Progenitor cell of endocrine pancreas (in vitro differentiated cells): ENCODE data around the gene PDZD8. TPM values are rescaled to one million over a fixed set of nuclear protein-coding genes. Genes with fewer than 3 reads are reported as not detected.

Source experiments
- DNase-seq: peaks from one replicate; pipeline ENCODE4 v3.0.0; 2021; ENCODE audit warnings: low spot score; ENCODE audit not compliant: unreplicated experiment
- H3K27ac Mint-ChIP-seq: 2 replicates; pipeline ENCODE4 v1.8.0; 2021; ENCODE audit warnings: mild to moderate bottlenecking, moderate library complexity, mixed read lengths
- H3K27me3 Mint-ChIP-seq: 2 replicates; pipeline ENCODE4 v1.8.0; 2021; ENCODE audit warnings: mixed read lengths
- H3K36me3 Mint-ChIP-seq: 2 replicates; pipeline ENCODE4 v1.8.0; 2022; ENCODE audit warnings: mixed read lengths; ENCODE audit not compliant: insufficient read depth
- H3K4me1 Mint-ChIP-seq: 2 replicates; pipeline ENCODE4 v1.8.0; 2021; ENCODE audit warnings: low read depth, mixed read lengths
- H3K4me3 Mint-ChIP-seq: 2 replicates; pipeline ENCODE4 v1.8.0; 2021; ENCODE audit warnings: low read depth, mild to moderate bottlenecking, moderate library complexity, mixed read lengths
- H3K9me3 Mint-ChIP-seq: 2 replicates; pipeline ENCODE4 v1.8.0; 2021; ENCODE audit warnings: low read depth, mixed read lengths
- CTCF ChIP-seq: fragments of 200-600 bp; sonication (generic); IDR thresholded peaks from one replicate; pipeline ENCODE4 v1.5.0; 2021; ENCODE audit warnings: antibody characterized with exemption, mild to moderate bottlenecking; ENCODE audit not compliant: unreplicated experiment
- total RNA-seq: library from RNA; stranded (reverse); gene quantifications from 2 replicates; pipeline ENCODE4 v1.2.1, GENCODE V29; 2021

PDZD8 gene
- total RNA-seq, 1 donor from 2014 or later: 28.6 TPM

GRCh38 chr10:117268907-117269306 lies 106.3 kb downstream of the PDZD8 start:
- H3K4me1 Mint-ChIP-seq: peaks cover 10% of the 10 kb centered on the region
- peaks cover 15% of the 10 kb centered on the region for H3K27me3 Mint-ChIP-seq
- no peak overlapping the region for H3K27ac Mint-ChIP-seq
- H3K36me3 Mint-ChIP-seq: no peaks in the 10 kb centered on the region
- no peaks in the 10 kb centered on the region for H3K9me3 Mint-ChIP-seq
- no peak for DNase-seq
- no peak for TF ChIP-seq CTCF
- H3K4me3 Mint-ChIP-seq: no peak overlapping the region

- H3K27me3 Mint-ChIP-seq: peaks cover 15% of the 10 kb centered on the region
- no peak for DNase-seq
- no peak overlapping the region for H3K4me3 Mint-ChIP-seq
- peaks cover 9% of the 10 kb centered on the region for H3K4me1 Mint-ChIP-seq
- TF ChIP-seq CTCF: no peak
- no peak overlapping the region for H3K27ac Mint-ChIP-seq
- H3K9me3 Mint-ChIP-seq: no peaks in the 10 kb centered on the region
- no peaks in the 10 kb centered on the region for H3K36me3 Mint-ChIP-seq
Measured at GRCh38 chr10:117268258-117268657, 107.0 kb downstream of the PDZD8 start.

GRCh38 chr10:117266812-117267211 lies 108.4 kb downstream of the PDZD8 start:
- no peak for TF ChIP-seq CTCF

GRCh38 chr10:117266400-117266799 lies 108.8 kb downstream of the PDZD8 start:
- Mint-ChIP-seq H3K4me3 (no peak overlapping the region), H3K4me1 (peaks cover 7% of the 10 kb centered on the region), H3K27ac (no peak overlapping the region), H3K9me3 (no peaks in the 10 kb centered on the region), H3K36me3 (no peaks in the 10 kb centered on the region), H3K27me3 (peaks cover 28% of the 10 kb centered on the region)
- no peak for TF ChIP-seq CTCF
- no peak for DNase-seq

More at GRCh38 chr10:117266812-117267211, 108.4 kb downstream of the PDZD8 start:
- Mint-ChIP-seq H3K36me3 (no peaks in the 10 kb centered on the region), H3K27me3 (peaks cover 25% of the 10 kb centered on the region), H3K9me3 (no peaks in the 10 kb centered on the region), H3K27ac (no peak overlapping the region), H3K4me3 (no peak overlapping the region), H3K4me1 (peaks cover 7% of the 10 kb centered on the region)
- DNase-seq: no peak

GRCh38 chr10:117264782-117265181 lies 110.5 kb downstream of the PDZD8 start:
- DNase-seq: no peak
- Mint-ChIP-seq H3K9me3 (no peaks in the 10 kb centered on the region), H3K4me1 (peaks cover 7% of the 10 kb centered on the region), H3K4me3 (no peak overlapping the region), H3K27ac (no peak overlapping the region), H3K36me3 (no peaks in the 10 kb centered on the region), H3K27me3 (peaks cover 33% of the 10 kb centered on the region)
- no peak for TF ChIP-seq CTCF
